GM23248 (cell line): ENCODE results near the gene TNFRSF18. TPM values are rescaled to one million over a fixed set of nuclear protein-coding genes. Genes with fewer than 3 reads are reported as not detected.
A peak's percentile ranks its signal among the peaks of the same experiment; 100 is the strongest.

Experiments
- DNase-seq: peaks from one replicate; pipeline ENCODE4 v3.0.0-alpha.2; 2015
- H2AFZ ChIP-seq: fragments of 200-600 bp; sonication (generic); 2 replicates; pipeline ENCODE4 v1.6.1; 2016; ENCODE audit warnings: antibody characterized with exemption
- H3F3A ChIP-seq: fragments of 200-600 bp; sonication (generic); 2 replicates; pipeline ENCODE4 v1.6.1; 2016; ENCODE audit warnings: mild to moderate bottlenecking, antibody characterized with exemption, mixed run types; ENCODE audit not compliant: insufficient read depth
- H3K27ac ChIP-seq: fragments of 200-600 bp; sonication (generic); 2 replicates; pipeline ENCODE4 v1.5.1; 2016; ENCODE audit warnings: mild to moderate bottlenecking
- H3K27me3 ChIP-seq: fragments of 200-600 bp; sonication (generic); replicated peaks from 2 replicates; pipeline ENCODE4 v1.6.1; 2016; ENCODE audit warnings: mild to moderate bottlenecking; ENCODE audit not compliant: insufficient read depth
- H3K36me3 ChIP-seq: fragments of 200-600 bp; sonication (generic); 2 replicates; pipeline ENCODE4 v1.6.1; 2016; ENCODE audit warnings: low read depth, mild to moderate bottlenecking
- H3K4me1 ChIP-seq: fragments of 200-600 bp; sonication (generic); 2 replicates; pipeline ENCODE4 v1.6.1; 2016; ENCODE audit warnings: mild to moderate bottlenecking; ENCODE audit not compliant: insufficient read depth
- H3K4me2 ChIP-seq: fragments of 200-600 bp; sonication (generic); one replicate; pipeline ENCODE4 v1.6.1; 2016; ENCODE audit warnings: mild to moderate bottlenecking; ENCODE audit not compliant: unreplicated experiment
- H3K4me3 ChIP-seq: fragments of 200-600 bp; sonication (generic); 2 replicates; pipeline ENCODE4 v1.5.1; 2016; ENCODE audit warnings: mild to moderate bottlenecking
- H3K79me2 ChIP-seq: fragments of 200-600 bp; sonication (generic); 2 replicates; pipeline ENCODE4 v1.6.1; 2016; ENCODE audit warnings: mild to moderate bottlenecking; ENCODE audit not compliant: insufficient read depth
- H3K9ac ChIP-seq: fragments of 200-600 bp; sonication (generic); 2 replicates; pipeline ENCODE4 v1.6.1; 2016; ENCODE audit warnings: mild to moderate bottlenecking
- H3K9me2 ChIP-seq: fragments of 200-600 bp; sonication (generic); 2 replicates; pipeline ENCODE4 v1.6.1; 2016; ENCODE audit warnings: mixed run types, mild to moderate bottlenecking, moderate library complexity; ENCODE audit not compliant: insufficient read depth
- H3K9me3 ChIP-seq: fragments of 200-600 bp; sonication (generic); one replicate; pipeline ENCODE4 v1.6.1; 2017; ENCODE audit warnings: low read depth
- H4K20me1 ChIP-seq: fragments of 200-600 bp; sonication (generic); 2 replicates; pipeline ENCODE4 v1.6.0; 2016; ENCODE audit not compliant: insufficient read depth
- EZH2 ChIP-seq: fragments of 200-600 bp; sonication (generic); IDR thresholded peaks from 2 replicates; pipeline ENCODE4 v1.6.1; 2018; ENCODE audit warnings: antibody characterized with exemption, mild to moderate bottlenecking; ENCODE audit not compliant: insufficient read depth, poor library complexity, severe bottlenecking
- EZH2phosphoT487 ChIP-seq: fragments of 200-600 bp; sonication (generic); IDR thresholded peaks from 2 replicates; pipeline ENCODE4 v1.6.1; 2018; ENCODE audit warnings: antibody characterized with exemption, moderate library complexity, mild to moderate bottlenecking, low read depth; ENCODE audit not compliant: insufficient read depth
- WGBS, 2 experiments: methylation state at CpG; one replicate each; pipeline ENCODE4 v1.1.6; 2015 to 2017; ENCODE audit warnings: low lambda C conversion rate in 2 of 2, low coverage in 1 of 2; ENCODE audit errors: missing lambda C conversion rate in 2 of 2; 5-methylcytosine and 5-hydroxymethylcytosine counted together
- in situ Hi-C: fragments of 300-500 bp; cut with MboI; formaldehyde crosslinking; loops from 2 replicates; pipeline ENCODE4 v1.15.0; 2020
- polyA plus RNA-seq: library from polyadenylated mRNA; unstranded; fragments of >200 nt; fragmentation: Nextera tagmentation; extraction: Ambion mirVana; gene quantifications from 2 replicates; pipeline ENCODE4 v1.2.1, GENCODE V29; 2016
- total RNA-seq: library from RNA; depleted of rRNA; stranded (reverse); fragments of >200 nt; shearing (Covaris generic); gene quantifications from 2 replicates; pipeline ENCODE4 v1.2.3, GENCODE V29; 2014

TNFRSF18 gene
- total and polyA plus RNA-seq, 2 experiments from 2014 or later = not detected

DNA sequence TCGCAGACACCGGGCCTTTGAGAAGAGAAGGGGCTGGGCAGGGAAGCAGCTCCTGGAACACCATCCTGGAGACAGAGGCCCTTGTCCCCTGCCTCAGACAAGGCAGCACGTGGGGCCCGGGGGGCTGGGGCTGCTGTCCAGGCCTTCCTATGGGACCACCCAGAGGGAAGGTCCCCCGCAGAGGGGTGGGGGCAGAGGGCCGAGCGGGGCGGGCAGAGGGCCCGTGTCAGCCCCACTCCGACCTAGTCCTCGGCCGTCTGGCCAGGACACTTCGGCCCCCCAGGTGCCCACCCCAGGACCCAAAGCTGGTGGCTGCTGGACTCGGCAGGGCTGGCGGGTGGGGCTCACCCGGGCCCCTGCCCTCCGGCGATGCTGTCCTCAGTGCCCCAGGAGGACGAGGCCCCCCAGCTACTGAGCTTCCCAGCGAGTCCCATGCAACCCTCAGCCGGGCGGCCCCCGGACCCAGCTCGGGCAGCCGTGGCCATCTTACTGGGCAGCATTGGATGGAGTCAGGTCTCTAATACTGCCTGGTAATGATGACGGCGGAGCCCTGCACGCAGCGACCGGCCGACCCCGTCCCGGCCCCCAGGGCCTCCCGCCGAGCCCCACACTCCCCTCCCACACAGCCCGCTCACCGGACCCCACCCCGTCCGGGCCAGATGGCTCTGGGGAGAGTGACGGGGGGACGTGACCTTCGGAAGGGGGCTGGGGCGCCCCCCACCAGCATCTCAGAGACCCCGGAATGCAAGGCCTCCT, 39.6 kb downstream of the TNFRSF18 start:
- no peaks in the 10 kb centered on the region for H3F3A ChIP-seq
- H3K4me1 ChIP-seq = no peaks in the 10 kb centered on the region
- H3K27ac ChIP-seq = no peak overlapping the region
- no peak for TF ChIP-seq EZH2
- no peak for TF ChIP-seq EZH2phosphoT487
- H3K9me3 ChIP-seq = no peaks in the 10 kb centered on the region
- in situ Hi-C loops = no loop called here
- H3K27me3 ChIP-seq = peaks cover 16% of the 10 kb centered on the region
- H3K4me3 ChIP-seq = no peak overlapping the region
- H3K9ac ChIP-seq = no peak overlapping the region
- H3K36me3 ChIP-seq = no peaks in the 10 kb centered on the region
- H3K9me2 ChIP-seq = no peaks in the 10 kb centered on the region
- H2AFZ ChIP-seq = no peak overlapping the region
- 62 to 64% methylated on average over 16 to 37 of the region's 44 CpGs for WGBS, 2 experiments
- H4K20me1 ChIP-seq = no peaks in the 10 kb centered on the region
- H3K4me2 ChIP-seq = no peak overlapping the region
- no peaks in the 10 kb centered on the region for H3K79me2 ChIP-seq
- DNase-seq = no peak

- no peaks in the 10 kb centered on the region for H3K79me2 ChIP-seq
- no peak for TF ChIP-seq EZH2phosphoT487
- no peak for TF ChIP-seq EZH2
- DNase-seq = no peak
- no peaks in the 10 kb centered on the region for H3K9me2 ChIP-seq
- no peak overlapping the region for H3K27ac ChIP-seq
- H2AFZ ChIP-seq = no peak overlapping the region
- in situ Hi-C loops = no loop called here
- H4K20me1 ChIP-seq = no peaks in the 10 kb centered on the region
- no peak overlapping the region for H3K4me3 ChIP-seq
- no peaks in the 10 kb centered on the region for H3K9me3 ChIP-seq
- H3K4me2 ChIP-seq = no peak overlapping the region
- 62 to 63% methylated on average over 19 to 23 of the region's 23 CpGs for WGBS, 2 experiments
- H3K27me3 ChIP-seq = peaks cover 16% of the 10 kb centered on the region
- H3K4me1 ChIP-seq = no peaks in the 10 kb centered on the region
- no peaks in the 10 kb centered on the region for H3K36me3 ChIP-seq
- H3F3A ChIP-seq = no peaks in the 10 kb centered on the region
- no peak overlapping the region for H3K9ac ChIP-seq
Measured at GRCh38 chr1:1165900-1166421, 40.4 kb downstream of the TNFRSF18 start.

GRCh38 chr1:1165485-1165884, 40.9 kb downstream of the TNFRSF18 start:
- Histone ChIP-seq H3K9me2 (no peaks in the 10 kb centered on the region), H3F3A (no peaks in the 10 kb centered on the region), H4K20me1 (no peaks in the 10 kb centered on the region), H2AFZ (no peak overlapping the region), H3K27me3 (peaks cover 16% of the 10 kb centered on the region), H3K27ac (no peak overlapping the region), H3K79me2 (no peaks in the 10 kb centered on the region), H3K36me3 (no peaks in the 10 kb centered on the region), H3K4me2 (no peak overlapping the region), H3K4me1 (no peaks in the 10 kb centered on the region), H3K4me3 (no peak overlapping the region), H3K9ac (no peak overlapping the region), H3K9me3 (no peaks in the 10 kb centered on the region)
- no peak for DNase-seq
- TF ChIP-seq EZH2phosphoT487 (no peak), EZH2 (no peak)
- 73 to 79% methylated on average over 12 of the region's 12 CpGs for WGBS, 2 experiments
- in situ Hi-C loops = no loop called here

- H3K27ac ChIP-seq = no peak overlapping the region
- H2AFZ ChIP-seq = no peak overlapping the region
- 44 to 48% methylated on average over 42 to 47 of the region's 48 CpGs for WGBS, 2 experiments
- no peaks in the 10 kb centered on the region for H3F3A ChIP-seq
- no peaks in the 10 kb centered on the region for H3K9me2 ChIP-seq
- H4K20me1 ChIP-seq = no peaks in the 10 kb centered on the region
- in situ Hi-C loops = no loop called here
- H3K27me3 ChIP-seq = peaks cover 16% of the 10 kb centered on the region
- no peak overlapping the region for H3K9ac ChIP-seq
- H3K9me3 ChIP-seq = no peaks in the 10 kb centered on the region
- H3K79me2 ChIP-seq = no peaks in the 10 kb centered on the region
- TF ChIP-seq EZH2phosphoT487 (no peak), EZH2 (no peak)
- H3K4me2 ChIP-seq = no peak overlapping the region
- H3K4me3 ChIP-seq = no peak overlapping the region
- H3K36me3 ChIP-seq = no peaks in the 10 kb centered on the region
- peak; percentile 34 for DNase-seq
- no peaks in the 10 kb centered on the region for H3K4me1 ChIP-seq
Measured at GRCh38 chr1:1164701-1165451, 41.5 kb downstream of the TNFRSF18 start.
